PC-9 (cell line): ENCODE measurements around the gene CCDC85C.

Source experiments
- CTCF ChIP-seq: fragments of 200-600 bp; sonication (generic); conservative IDR thresholded peaks from 2 replicates; pipeline ENCODE4 v1.6.1; 2017; ENCODE audit warnings: mixed run types, antibody characterized with exemption, mild to moderate bottlenecking, moderate library complexity
- EZH2 ChIP-seq: fragments of 200-600 bp; sonication (generic); IDR thresholded peaks from 2 replicates; pipeline ENCODE4 v1.8.0; 2017; ENCODE audit warnings: antibody characterized with exemption, low read depth

DNA sequence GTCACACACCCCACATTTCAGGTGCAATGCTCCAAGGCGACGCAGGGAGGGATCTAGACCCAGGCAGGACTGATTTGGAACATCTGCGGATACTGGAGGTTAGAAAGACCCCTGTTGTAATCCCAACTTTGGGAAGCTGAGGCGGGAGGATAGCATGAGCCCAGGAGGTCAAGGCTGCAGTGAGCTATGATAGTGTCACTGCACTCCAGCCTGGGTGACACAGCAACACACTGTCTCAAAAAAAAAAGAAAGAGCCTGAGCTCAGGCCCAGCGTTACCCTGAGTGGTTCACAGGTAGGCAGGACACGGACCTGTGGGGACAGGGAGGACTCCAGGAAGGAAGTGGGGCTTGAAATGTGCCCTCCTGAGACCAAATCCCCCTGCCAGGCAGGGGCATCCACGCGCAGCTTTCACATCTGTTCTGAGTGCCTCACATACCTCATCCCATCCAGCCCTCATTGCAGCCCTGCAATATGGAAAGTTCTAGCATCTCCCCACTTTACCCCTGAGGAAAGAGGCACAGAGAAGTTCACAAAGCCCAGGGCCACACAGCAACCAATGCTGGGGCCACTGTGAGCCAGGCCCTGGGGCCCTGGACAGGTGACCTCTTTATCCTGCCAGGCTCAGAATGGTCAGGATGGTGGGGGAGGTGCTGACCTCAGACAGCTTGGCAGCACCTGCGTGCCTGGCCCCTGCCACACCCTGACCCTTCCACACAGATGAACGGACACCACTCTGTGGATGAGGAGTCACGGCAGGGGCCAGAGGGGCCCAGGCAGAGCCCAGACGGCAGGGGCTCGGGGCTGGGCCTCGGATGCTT lies 34.1 kb downstream of the CCDC85C start:
- no peak for TF ChIP-seq EZH2
- no peak for TF ChIP-seq CTCF
